NB4 (cell line): ENCODE results near the gene DNMBP.

ENCODE experiments used
- DNase-seq: peaks from one replicate; pipeline ENCODE4 v3.0.0; 2010; ENCODE audit warnings: low read depth
- H3K4me3 ChIP-seq: one replicate; pipeline ENCODE4 v1.5.1; 2011; ENCODE audit warnings: mild to moderate bottlenecking, low read depth, low read length, moderate library complexity
- CTCF ChIP-seq: IDR thresholded peaks from one replicate; pipeline ENCODE4 v1.5.1; 2012; ENCODE audit warnings: low read depth, low read length
- MYC ChIP-seq: IDR thresholded peaks from 2 replicates; pipeline ENCODE4 v1.6.1; 2011; ENCODE audit warnings: low read depth, low read length
- POLR2A ChIP-seq: IDR thresholded peaks from 2 replicates; pipeline ENCODE4 v1.6.1; 2011; ENCODE audit warnings: mild to moderate bottlenecking; ENCODE audit not compliant: insufficient read length; ENCODE audit errors: extremely low read depth
- TF ChIP-seq, protein P1 (sequence below): IDR thresholded peaks from 2 replicates; pipeline ENCODE4 v1.6.1; 2011; ENCODE audit warnings: low read depth, low read length

Gene DNMBP

GRCh38 chr10:99836711-99837110 lies 173.0 kb downstream of the DNMBP start:
- no peak for DNase-seq
- no peak for TF ChIP-seq MYC
- TF ChIP-seq POLR2A, result no peak
- TF ChIP-seq, protein P1, sequence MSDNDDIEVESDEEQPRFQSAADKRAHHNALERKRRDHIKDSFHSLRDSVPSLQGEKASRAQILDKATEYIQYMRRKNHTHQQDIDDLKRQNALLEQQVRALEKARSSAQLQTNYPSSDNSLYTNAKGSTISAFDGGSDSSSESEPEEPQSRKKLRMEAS, result no peak
- no peak for TF ChIP-seq CTCF
- H3K4me3 ChIP-seq, result no peak overlapping the region

DNA sequence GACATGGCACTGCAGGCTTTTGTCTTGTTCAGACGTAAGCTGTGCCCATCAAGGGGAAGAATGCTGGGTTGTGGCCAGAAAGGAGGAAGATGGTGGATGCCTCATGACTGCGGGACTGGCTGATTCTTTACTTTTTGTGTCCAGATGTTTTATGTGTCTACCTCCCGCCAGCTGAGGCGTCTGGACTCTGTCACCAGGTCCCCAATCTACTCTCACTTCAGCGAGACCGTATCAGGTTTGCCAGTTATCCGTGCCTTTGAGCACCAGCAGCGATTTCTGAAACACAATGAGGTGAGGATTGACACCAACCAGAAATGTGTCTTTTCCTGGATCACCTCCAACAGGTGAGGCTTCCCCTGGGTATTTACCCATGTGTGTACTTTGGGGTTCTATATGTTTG lies 173.8 kb downstream of the DNMBP start:
- DNase-seq, result no peak
- H3K4me3 ChIP-seq, result no peak overlapping the region
- no peak for TF ChIP-seq POLR2A
- TF ChIP-seq CTCF, result no peak
- TF ChIP-seq MYC, result no peak
- TF ChIP-seq, protein P1, result no peak

DNA sequence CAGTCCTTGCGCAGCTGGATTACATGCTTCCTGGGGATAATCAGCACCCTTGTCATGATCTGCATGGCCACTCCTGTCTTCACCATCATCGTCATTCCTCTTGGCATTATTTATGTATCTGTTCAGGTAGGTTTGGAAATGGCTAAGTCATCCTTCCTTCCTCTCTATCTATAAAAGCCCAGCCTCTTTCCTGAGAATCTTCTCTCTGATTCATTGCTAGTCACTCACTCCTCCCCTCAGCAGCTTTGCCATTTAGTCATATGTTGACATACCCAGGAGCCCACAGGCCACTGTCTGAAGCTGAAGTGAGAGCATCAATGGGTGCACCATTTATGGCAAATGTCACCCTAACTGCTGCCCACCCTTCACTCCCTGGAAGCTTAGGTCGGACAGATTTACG lies 175.3 kb downstream of the DNMBP start:
- TF ChIP-seq, protein P1, result no peak
- no peak for DNase-seq
- no peak overlapping the region for H3K4me3 ChIP-seq

- TF ChIP-seq, protein P1, result no peak
- no peak for TF ChIP-seq MYC
- no peak for TF ChIP-seq CTCF
- TF ChIP-seq POLR2A, result no peak
- H3K4me3 ChIP-seq, result no peak overlapping the region
- no peak for DNase-seq
These were observed 177.3 kb downstream of the DNMBP start for GRCh38 chr10:99832439-99832838.

- TF ChIP-seq, protein P1, result no peak
- TF ChIP-seq CTCF, result no peak
- no peak overlapping the region for H3K4me3 ChIP-seq
- no peak for DNase-seq
These were observed 181.3 kb downstream of the DNMBP start for GRCh38 chr10:99828464-99828863.

GRCh38 chr10:99827936-99828335 lies 181.8 kb downstream of the DNMBP start:
- DNase-seq, result no peak
- no peak overlapping the region for H3K4me3 ChIP-seq
- TF ChIP-seq CTCF (no peak), POLR2A (no peak), MYC (no peak)
- TF ChIP-seq, protein P1, result no peak
